WTC11 (cell line): ENCODE measurements around the gene TMEM30B.

Experiments
- CREB1 ChIP-seq: sonication (generic); formaldehyde crosslinking; IDR thresholded peaks from 2 replicates; pipeline ENCODE4 v1.8.0; 2023; ENCODE audit warnings: mild to moderate bottlenecking, missing genetic modification reagents
- CREM ChIP-seq: sonication (generic); formaldehyde crosslinking; IDR thresholded peaks from 2 replicates; pipeline ENCODE4 v1.8.1; 2022; ENCODE audit warnings: mild to moderate bottlenecking, missing genetic modification reagents, moderate library complexity
- FOXP1 ChIP-seq: sonication (generic); formaldehyde crosslinking; IDR thresholded peaks from 2 replicates; pipeline ENCODE4 v1.8.0; 2022; ENCODE audit warnings: missing genetic modification reagents, mild to moderate bottlenecking, moderate library complexity, borderline replicate concordance
- IRF2 ChIP-seq: sonication (generic); formaldehyde crosslinking; IDR thresholded peaks from 2 replicates; pipeline ENCODE4 v1.8.0; 2022; ENCODE audit warnings: low read depth, missing genetic modification reagents, borderline replicate concordance
- MLX ChIP-seq: sonication (generic); formaldehyde crosslinking; IDR thresholded peaks from 2 replicates; pipeline ENCODE4 v1.8.1; 2023; ENCODE audit warnings: mild to moderate bottlenecking, missing genetic modification reagents, moderate library complexity
- NFE2L1 ChIP-seq: sonication (generic); formaldehyde crosslinking; IDR thresholded peaks from 2 replicates; pipeline ENCODE4 v1.8.1; 2023; ENCODE audit warnings: missing genetic modification reagents
- NR2C2 ChIP-seq: sonication (generic); formaldehyde crosslinking; IDR thresholded peaks from 2 replicates; pipeline ENCODE4 v1.8.0; 2022; ENCODE audit warnings: mild to moderate bottlenecking, missing genetic modification reagents
- TEAD1 ChIP-seq: sonication (generic); formaldehyde crosslinking; IDR thresholded peaks from 2 replicates; pipeline ENCODE4 v1.8.0; 2022; ENCODE audit warnings: mild to moderate bottlenecking, missing genetic modification reagents
- ZNF121 ChIP-seq: sonication (generic); formaldehyde crosslinking; IDR thresholded peaks from 2 replicates; pipeline ENCODE4 v1.8.0; 2023; ENCODE audit warnings: missing genetic modification reagents
- TF ChIP-seq, protein P1 (sequence below): sonication (generic); formaldehyde crosslinking; conservative IDR thresholded peaks from 2 replicates; pipeline ENCODE4 v1.8.1; 2022; ENCODE audit warnings: mild to moderate bottlenecking, missing genetic modification reagents
- TF ChIP-seq, protein P2 (sequence below): fragments of 200-600 bp; IDR thresholded peaks from 2 replicates; pipeline ENCODE4 v1.8.0; 2022; ENCODE audit warnings: antibody characterized with exemption

DNA sequence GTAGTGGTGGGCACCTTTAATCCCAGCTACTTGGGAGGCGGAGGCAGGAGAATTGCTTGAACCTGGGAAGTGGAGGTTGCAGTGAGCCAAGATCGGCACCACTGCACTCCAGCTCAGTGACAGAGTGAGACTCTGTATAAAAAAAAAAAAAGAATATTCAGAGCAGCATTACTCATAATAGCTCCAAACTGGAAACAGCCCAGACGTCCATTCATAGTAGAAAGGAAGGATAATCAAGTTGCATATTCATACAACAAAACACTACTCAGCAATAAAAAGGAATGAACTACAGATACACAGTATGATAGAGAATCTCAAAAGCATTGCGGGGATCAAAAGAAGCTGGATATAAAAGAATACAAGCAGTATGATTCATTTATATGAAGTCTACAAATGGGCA lies 19.1 kb downstream of the TMEM30B start:
- no peak for TF ChIP-seq CREB1 (CRISPR knock-in tag)
- TF ChIP-seq CREM (CRISPR knock-in tag), result no peak
- TF ChIP-seq MLX (CRISPR knock-in tag), result no peak
- TF ChIP-seq, protein P1, sequence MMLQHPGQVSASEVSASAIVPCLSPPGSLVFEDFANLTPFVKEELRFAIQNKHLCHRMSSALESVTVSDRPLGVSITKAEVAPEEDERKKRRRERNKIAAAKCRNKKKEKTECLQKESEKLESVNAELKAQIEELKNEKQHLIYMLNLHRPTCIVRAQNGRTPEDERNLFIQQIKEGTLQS (CRISPR knock-in tag), result no peak
- TF ChIP-seq NFE2L1, result no peak
- TF ChIP-seq, protein P2, sequence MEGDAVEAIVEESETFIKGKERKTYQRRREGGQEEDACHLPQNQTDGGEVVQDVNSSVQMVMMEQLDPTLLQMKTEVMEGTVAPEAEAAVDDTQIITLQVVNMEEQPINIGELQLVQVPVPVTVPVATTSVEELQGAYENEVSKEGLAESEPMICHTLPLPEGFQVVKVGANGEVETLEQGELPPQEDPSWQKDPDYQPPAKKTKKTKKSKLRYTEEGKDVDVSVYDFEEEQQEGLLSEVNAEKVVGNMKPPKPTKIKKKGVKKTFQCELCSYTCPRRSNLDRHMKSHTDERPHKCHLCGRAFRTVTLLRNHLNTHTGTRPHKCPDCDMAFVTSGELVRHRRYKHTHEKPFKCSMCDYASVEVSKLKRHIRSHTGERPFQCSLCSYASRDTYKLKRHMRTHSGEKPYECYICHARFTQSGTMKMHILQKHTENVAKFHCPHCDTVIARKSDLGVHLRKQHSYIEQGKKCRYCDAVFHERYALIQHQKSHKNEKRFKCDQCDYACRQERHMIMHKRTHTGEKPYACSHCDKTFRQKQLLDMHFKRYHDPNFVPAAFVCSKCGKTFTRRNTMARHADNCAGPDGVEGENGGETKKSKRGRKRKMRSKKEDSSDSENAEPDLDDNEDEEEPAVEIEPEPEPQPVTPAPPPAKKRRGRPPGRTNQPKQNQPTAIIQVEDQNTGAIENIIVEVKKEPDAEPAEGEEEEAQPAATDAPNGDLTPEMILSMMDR, result no peak
- TF ChIP-seq TEAD1, result no peak
- TF ChIP-seq NR2C2 (CRISPR knock-in tag), result no peak
- no peak for TF ChIP-seq ZNF121 (CRISPR knock-in tag)
- TF ChIP-seq FOXP1, result no peak
- TF ChIP-seq IRF2 (CRISPR knock-in tag), result no peak
